DND-41 (cell line): ENCODE results near the gene SLC6A4.

Experiments
- ATAC-seq: fragments of 200-7000 bp; cut with Tn5 transposase; 3 replicates; pipeline ENCODE4 v1.9.1; 2021; ENCODE audit warnings: low read depth; ENCODE audit not compliant: insufficient read depth
- DNase-seq: peaks from one replicate; pipeline ENCODE4 v3.0.0-alpha.2; 2020
- H2AFZ ChIP-seq: 2 replicates; pipeline ENCODE4 v1.6.0; 2012; ENCODE audit warnings: low read depth, low read length
- H3K27ac ChIP-seq: 2 replicates; pipeline ENCODE4 v1.5.1; 2012; ENCODE audit warnings: low read length, inconsistent platforms
- H3K27me3 ChIP-seq: fragments of 200-600 bp; sonication (generic); 2 replicates; pipeline ENCODE4 v1.6.0; 2012; ENCODE audit warnings: low read length, mild to moderate bottlenecking, inconsistent platforms; ENCODE audit not compliant: insufficient read depth, poor library complexity
- H3K36me3 ChIP-seq: 2 replicates; pipeline ENCODE4 v1.5.1; 2012; ENCODE audit warnings: low read length, inconsistent platforms; ENCODE audit not compliant: insufficient read depth
- H3K4me1 ChIP-seq: 2 replicates; pipeline ENCODE4 v1.5.1; 2012; ENCODE audit warnings: mild to moderate bottlenecking, low read length; ENCODE audit not compliant: insufficient read depth
- H3K4me2 ChIP-seq: 2 replicates; pipeline ENCODE4 v1.6.0; 2012; ENCODE audit warnings: mild to moderate bottlenecking, moderate library complexity, low read length, inconsistent platforms; ENCODE audit not compliant: insufficient read depth
- H3K4me3 ChIP-seq, 2 experiments: fragments of 200-600 bp in 1 of 2; shearing (Covaris generic) in 1 of 2; 2 replicates each; pipeline ENCODE4 v1.5.1; 2012 to 2016; ENCODE audit warnings: inconsistent platforms in 2 of 2, low read length in 2 of 2, mild to moderate bottlenecking in 2 of 2, low read depth in 1 of 2, moderate library complexity in 1 of 2
- H3K79me2 ChIP-seq: 2 replicates; pipeline ENCODE4 v1.6.0; 2012; ENCODE audit warnings: low read length, inconsistent platforms; ENCODE audit not compliant: insufficient read depth
- H3K9ac ChIP-seq: 2 replicates; pipeline ENCODE4 v1.6.0; 2012; ENCODE audit warnings: low read depth, mild to moderate bottlenecking, inconsistent platforms, low read length, moderate library complexity
- H3K9me3 ChIP-seq: 2 replicates; pipeline ENCODE4 v1.5.1; 2012; ENCODE audit warnings: low read length, moderate library complexity, mild to moderate bottlenecking, inconsistent platforms; ENCODE audit not compliant: insufficient read depth, severe bottlenecking
- H4K20me1 ChIP-seq: 2 replicates; pipeline ENCODE4 v1.6.0; 2012; ENCODE audit warnings: low read length; ENCODE audit not compliant: insufficient read depth
- EZH2 ChIP-seq: IDR thresholded peaks from 3 replicates; pipeline ENCODE4 v1.6.1; 2012; ENCODE audit warnings: borderline replicate concordance, low read depth, mild to moderate bottlenecking, moderate library complexity, low read length, inconsistent platforms; ENCODE audit not compliant: severe bottlenecking
- TF ChIP-seq, protein P1 (sequence below): IDR thresholded peaks from 2 replicates; pipeline ENCODE4 v1.5.1; 2012; ENCODE audit warnings: borderline replicate concordance, low read length, moderate library complexity, mild to moderate bottlenecking; ENCODE audit not compliant: poor library complexity, severe bottlenecking; ENCODE audit errors: extremely low read depth

Gene SLC6A4

DNA sequence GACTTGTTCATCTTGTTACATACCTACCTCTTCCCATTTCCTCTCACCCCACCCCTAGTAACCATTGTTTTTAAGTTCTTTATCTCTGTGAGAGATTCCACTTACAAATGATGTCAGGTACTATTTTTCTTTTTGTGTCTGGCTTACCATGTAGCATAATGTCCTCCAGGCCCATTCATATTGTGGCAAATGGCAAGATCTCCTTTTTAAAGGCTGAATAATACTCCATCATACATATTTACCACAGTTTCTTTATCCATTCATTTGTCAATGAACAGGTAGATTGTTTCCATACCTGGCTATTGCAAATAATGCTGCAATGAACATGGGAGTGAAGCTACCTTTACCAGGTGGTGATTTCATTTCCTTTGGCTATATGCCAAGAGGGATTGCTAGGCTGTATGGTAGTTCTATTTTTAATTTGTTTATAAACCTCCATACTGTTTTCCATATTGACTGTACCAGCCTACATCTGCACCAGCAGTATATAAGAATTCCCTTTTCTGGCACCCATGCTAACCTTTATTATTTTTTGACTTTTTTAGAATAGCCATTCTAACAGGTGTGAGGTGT, 65.0 kb downstream of the SLC6A4 start:
- no peaks in the 10 kb centered on the region for H3K9me3 ChIP-seq
- TF ChIP-seq, protein P1, sequence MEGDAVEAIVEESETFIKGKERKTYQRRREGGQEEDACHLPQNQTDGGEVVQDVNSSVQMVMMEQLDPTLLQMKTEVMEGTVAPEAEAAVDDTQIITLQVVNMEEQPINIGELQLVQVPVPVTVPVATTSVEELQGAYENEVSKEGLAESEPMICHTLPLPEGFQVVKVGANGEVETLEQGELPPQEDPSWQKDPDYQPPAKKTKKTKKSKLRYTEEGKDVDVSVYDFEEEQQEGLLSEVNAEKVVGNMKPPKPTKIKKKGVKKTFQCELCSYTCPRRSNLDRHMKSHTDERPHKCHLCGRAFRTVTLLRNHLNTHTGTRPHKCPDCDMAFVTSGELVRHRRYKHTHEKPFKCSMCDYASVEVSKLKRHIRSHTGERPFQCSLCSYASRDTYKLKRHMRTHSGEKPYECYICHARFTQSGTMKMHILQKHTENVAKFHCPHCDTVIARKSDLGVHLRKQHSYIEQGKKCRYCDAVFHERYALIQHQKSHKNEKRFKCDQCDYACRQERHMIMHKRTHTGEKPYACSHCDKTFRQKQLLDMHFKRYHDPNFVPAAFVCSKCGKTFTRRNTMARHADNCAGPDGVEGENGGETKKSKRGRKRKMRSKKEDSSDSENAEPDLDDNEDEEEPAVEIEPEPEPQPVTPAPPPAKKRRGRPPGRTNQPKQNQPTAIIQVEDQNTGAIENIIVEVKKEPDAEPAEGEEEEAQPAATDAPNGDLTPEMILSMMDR = no peak
- TF ChIP-seq EZH2 = no peak
- no peak overlapping the region for H3K27ac ChIP-seq
- no peak for DNase-seq
- no peak overlapping the region for H3K4me3 ChIP-seq
- no peaks in the 10 kb centered on the region for H4K20me1 ChIP-seq
- ATAC-seq = no peak
- no peaks in the 10 kb centered on the region for H3K27me3 ChIP-seq
- H3K79me2 ChIP-seq = peaks cover 13% of the 10 kb centered on the region; the same call in 1 of the 2 replicates
- no peak overlapping the region for H3K4me2 ChIP-seq
- H3K4me1 ChIP-seq = no peaks in the 10 kb centered on the region
- no peak overlapping the region for H3K9ac ChIP-seq
- H2AFZ ChIP-seq = no peak overlapping the region
- H3K36me3 ChIP-seq = peaks cover 50% of the 10 kb centered on the region

DNA sequence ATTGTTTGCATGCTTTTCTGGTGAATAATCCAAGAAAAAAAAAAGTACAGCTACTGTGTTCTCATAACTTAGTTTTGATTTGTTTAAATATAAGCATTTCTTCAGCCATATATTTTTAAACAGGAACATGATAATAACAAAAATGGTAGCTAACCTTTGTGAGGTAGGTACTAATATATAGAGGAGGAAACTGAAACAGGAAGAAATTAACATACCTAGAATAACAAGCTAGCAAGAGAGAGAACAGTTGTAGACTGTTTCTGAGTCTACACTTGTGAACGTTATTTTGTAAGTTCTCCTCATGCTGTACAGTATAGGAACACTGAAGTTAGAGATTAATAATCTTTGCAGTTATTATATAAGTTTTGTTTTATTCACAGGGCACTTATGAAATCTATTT, 69.5 kb downstream of the SLC6A4 start:
- Histone ChIP-seq H3K27ac (no peak overlapping the region), H2AFZ (no peak overlapping the region), H3K9ac (no peak overlapping the region), H3K27me3 (no peaks in the 10 kb centered on the region), H3K79me2 (peaks cover 34% of the 10 kb centered on the region; the same call in 1 of the 2 replicates), H3K36me3 (peaks cover 28% of the 10 kb centered on the region), H3K9me3 (no peaks in the 10 kb centered on the region), H4K20me1 (no peaks in the 10 kb centered on the region; the same call in 1 of the 2 replicates), H3K4me1 (no peaks in the 10 kb centered on the region), H3K4me3 (no peak overlapping the region), H3K4me2 (no peak overlapping the region)
- TF ChIP-seq, protein P1 = no peak
- no peak for TF ChIP-seq EZH2
- DNase-seq (no peak), ATAC-seq (no peak)

DNA sequence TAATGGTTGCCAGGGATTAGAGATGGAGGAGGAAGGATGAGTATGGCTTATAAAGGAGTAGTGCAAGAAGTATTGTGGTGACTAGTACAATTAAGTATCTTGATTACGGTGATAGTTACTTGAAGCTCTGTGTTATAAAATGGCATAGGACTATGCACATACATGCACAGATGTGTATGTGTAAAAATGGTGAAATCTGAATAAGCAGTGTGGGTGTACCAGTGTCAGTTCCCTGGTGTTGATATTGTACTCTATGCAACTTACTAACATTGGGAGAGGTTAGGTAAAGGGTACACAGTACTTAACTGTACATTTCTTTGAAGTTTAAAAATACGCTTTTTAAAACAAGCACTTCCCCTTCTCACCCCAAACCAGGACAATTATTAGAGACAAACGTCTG, 70.3 kb downstream of the SLC6A4 start:
- no peak overlapping the region for H3K27ac ChIP-seq
- no peak for TF ChIP-seq EZH2
- TF ChIP-seq, protein P1 = no peak
- H2AFZ ChIP-seq = no peak overlapping the region
- H4K20me1 ChIP-seq = no peaks in the 10 kb centered on the region; the same call in 1 of the 2 replicates
- peaks cover 34% of the 10 kb centered on the region for H3K79me2 ChIP-seq
- no peak overlapping the region for H3K4me3 ChIP-seq
- H3K36me3 ChIP-seq = peaks cover 30% of the 10 kb centered on the region
- no peak overlapping the region for H3K4me2 ChIP-seq
- no peak overlapping the region for H3K9ac ChIP-seq
- H3K9me3 ChIP-seq = no peaks in the 10 kb centered on the region
- H3K4me1 ChIP-seq = no peaks in the 10 kb centered on the region
- H3K27me3 ChIP-seq = no peaks in the 10 kb centered on the region
- ATAC-seq (no peak), DNase-seq (no peak)
